Endothelial cell of umbilical vein (primary cell): ENCODE data around the gene CP.

Experiments
- EZH2 ChIP-seq: IDR thresholded peaks from 2 replicates; pipeline ENCODE4 v1.6.1; 2012; ENCODE audit warnings: borderline replicate concordance, low read depth, mild to moderate bottlenecking, moderate library complexity, low read length, inconsistent platforms; ENCODE audit not compliant: severe bottlenecking
- JUN ChIP-seq: IDR thresholded peaks from 2 replicates; pipeline ENCODE4 v1.6.1; 2011; ENCODE audit warnings: borderline replicate concordance, low read depth; ENCODE audit not compliant: insufficient read length, insufficient read depth
- MYC ChIP-seq: IDR thresholded peaks from one replicate; pipeline ENCODE4 v1.6.1; 2011; ENCODE audit warnings: mild to moderate bottlenecking, low read depth, low read length
- POLR2A ChIP-seq: IDR thresholded peaks from 2 replicates; pipeline ENCODE4 v1.6.1; 2012; ENCODE audit warnings: low read depth, mild to moderate bottlenecking, control low read depth, low read length
- POLR2AphosphoS5 ChIP-seq: IDR thresholded peaks from 2 replicates; pipeline ENCODE4 v1.6.1; 2012; ENCODE audit warnings: low read depth, mild to moderate bottlenecking, control low read depth, low read length, moderate library complexity; ENCODE audit not compliant: insufficient read depth
- TF ChIP-seq, protein P1 (sequence below), 2 donors: IDR thresholded peaks; 1 replicate in 1 of 2; 2 replicates in 1 of 2; pipeline ENCODE4 v1.5.1; 2011; ENCODE audit warnings: low read length in 2 of 2, mild to moderate bottlenecking in 2 of 2, moderate library complexity in 2 of 2, control low read depth in 1 of 2, inconsistent platforms in 1 of 2, low read depth in 1 of 2; ENCODE audit not compliant: insufficient read depth in 1 of 2; ENCODE audit errors: extremely low read depth in 1 of 2
- TF ChIP-seq, protein P2 (sequence below): IDR thresholded peaks from 2 replicates; pipeline ENCODE4 v1.6.1; 2011; ENCODE audit not compliant: insufficient read depth, insufficient read length

DNA sequence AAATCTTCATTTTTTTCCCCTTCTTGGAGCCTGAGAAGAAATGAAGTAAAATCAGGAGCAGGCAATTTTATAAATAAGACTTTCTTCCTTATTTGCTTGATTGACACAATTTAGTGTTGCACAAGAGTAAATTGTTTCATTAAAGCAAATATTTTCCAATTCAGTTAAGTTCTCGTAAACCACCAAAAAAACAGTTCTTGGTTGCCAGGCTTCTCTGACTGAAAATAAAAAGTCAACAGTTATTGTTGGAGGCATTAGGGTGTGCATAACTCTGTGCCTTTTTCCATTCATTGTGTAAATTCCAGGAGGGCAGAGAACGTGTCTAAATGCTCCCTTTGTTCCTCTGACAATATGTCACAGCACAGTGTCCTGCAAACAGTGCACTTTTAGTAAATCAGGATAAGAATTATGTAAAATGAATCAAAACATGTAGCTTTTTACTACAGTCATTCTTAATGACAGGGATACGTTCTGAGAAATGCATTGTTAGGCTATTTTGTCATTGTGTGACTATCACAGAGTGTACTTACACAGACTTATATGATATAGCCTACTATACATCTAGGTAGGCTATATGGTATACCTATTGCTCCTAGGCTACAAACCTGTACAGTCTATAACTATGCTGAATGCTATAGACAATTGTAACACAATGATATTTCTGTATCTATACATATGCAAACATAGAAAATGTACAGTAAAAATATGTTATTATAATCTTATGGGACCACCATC is at the start of gene CP:
- TF ChIP-seq, protein P1, sequence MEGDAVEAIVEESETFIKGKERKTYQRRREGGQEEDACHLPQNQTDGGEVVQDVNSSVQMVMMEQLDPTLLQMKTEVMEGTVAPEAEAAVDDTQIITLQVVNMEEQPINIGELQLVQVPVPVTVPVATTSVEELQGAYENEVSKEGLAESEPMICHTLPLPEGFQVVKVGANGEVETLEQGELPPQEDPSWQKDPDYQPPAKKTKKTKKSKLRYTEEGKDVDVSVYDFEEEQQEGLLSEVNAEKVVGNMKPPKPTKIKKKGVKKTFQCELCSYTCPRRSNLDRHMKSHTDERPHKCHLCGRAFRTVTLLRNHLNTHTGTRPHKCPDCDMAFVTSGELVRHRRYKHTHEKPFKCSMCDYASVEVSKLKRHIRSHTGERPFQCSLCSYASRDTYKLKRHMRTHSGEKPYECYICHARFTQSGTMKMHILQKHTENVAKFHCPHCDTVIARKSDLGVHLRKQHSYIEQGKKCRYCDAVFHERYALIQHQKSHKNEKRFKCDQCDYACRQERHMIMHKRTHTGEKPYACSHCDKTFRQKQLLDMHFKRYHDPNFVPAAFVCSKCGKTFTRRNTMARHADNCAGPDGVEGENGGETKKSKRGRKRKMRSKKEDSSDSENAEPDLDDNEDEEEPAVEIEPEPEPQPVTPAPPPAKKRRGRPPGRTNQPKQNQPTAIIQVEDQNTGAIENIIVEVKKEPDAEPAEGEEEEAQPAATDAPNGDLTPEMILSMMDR (IDR thresholded peaks at IDR 0.05; ENCODE audit: extremely low read depth in 1 of 2, insufficient read depth in 1 of 2, low read depth in 1 of 2, low read length in 2 of 2) = no peak
- TF ChIP-seq MYC = no peak
- TF ChIP-seq EZH2 = no peak
- TF ChIP-seq POLR2AphosphoS5 = no peak
- TF ChIP-seq, protein P2, sequence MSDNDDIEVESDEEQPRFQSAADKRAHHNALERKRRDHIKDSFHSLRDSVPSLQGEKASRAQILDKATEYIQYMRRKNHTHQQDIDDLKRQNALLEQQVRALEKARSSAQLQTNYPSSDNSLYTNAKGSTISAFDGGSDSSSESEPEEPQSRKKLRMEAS = no peak
- TF ChIP-seq POLR2A = no peak
- no peak for TF ChIP-seq JUN
